GM21526 (cell line): Measurements from ENCODE around the gene COX4I1.
"Not testable (repeated sequence)": the region's sequence is repeated elsewhere in the genome, so short reads cannot be mapped to it uniquely, and the experiment has no call there.

ENCODE experiments used
- ATAC-seq: cut with Tn5 transposase; IDR thresholded peaks from one replicate; pipeline ENCODE4 v1.9.1; 2021; ENCODE audit warnings: moderate library complexity; ENCODE audit not compliant: unreplicated experiment, low FRiP score

The COX4I1 gene

DNA sequence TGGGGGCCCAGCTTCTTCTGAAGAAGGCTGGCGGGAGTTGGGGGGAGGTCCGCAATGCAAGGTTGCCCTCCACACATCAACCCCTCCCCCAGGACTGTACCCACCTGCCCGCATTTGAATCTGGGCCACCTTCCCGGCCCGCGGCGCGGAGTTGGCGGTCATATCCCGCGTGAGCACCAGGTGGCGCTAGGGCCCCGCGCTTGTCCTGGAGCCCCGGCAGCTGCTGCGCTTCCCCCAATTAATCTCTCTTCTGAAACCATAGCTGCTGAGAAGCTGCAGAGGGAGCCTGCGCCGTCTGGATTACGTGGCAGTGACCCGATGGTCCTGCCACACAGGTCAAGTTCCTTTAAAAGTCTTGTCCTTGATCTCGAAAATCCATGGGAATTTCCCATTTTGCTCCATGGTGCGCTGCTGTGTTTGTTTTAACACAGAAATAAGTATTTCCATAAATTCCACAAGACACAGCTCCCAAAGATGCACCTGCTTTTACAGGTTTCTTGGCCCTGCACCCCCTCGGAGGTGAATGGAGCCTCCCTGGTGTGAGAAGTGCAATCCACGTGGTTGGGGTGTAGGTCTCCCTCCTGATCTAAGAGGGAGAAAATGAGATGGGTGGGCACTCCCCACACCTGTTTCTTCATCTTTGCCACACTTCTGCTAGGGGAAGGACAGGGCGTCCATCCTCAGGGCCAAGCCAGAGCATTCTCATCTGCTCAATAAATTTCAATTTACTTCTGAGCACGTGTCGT lies 22.1 kb downstream of the COX4I1 start:
- peak; percentile 79 for ATAC-seq

DNA sequence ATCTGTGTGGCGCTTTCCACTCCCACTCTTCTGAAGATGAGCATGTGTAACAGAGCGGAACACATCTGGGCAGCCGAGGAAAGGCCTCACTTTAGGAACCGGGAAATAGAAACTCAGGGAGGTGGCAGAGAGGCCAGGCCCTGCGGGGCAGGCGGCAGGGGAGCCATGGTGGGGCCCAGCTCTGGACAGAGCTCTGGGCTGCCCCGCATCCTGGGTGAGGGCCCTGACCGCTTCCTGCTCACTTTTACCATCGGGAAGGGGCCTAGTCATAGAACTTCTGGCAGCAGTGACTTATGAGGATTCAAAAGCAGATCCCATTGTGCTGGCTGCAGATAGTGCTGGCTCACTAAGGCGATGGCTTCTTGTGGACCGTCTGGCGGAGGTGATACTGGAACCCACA lies 22.6 kb downstream of the COX4I1 start:
- ATAC-seq = no peak

DNA sequence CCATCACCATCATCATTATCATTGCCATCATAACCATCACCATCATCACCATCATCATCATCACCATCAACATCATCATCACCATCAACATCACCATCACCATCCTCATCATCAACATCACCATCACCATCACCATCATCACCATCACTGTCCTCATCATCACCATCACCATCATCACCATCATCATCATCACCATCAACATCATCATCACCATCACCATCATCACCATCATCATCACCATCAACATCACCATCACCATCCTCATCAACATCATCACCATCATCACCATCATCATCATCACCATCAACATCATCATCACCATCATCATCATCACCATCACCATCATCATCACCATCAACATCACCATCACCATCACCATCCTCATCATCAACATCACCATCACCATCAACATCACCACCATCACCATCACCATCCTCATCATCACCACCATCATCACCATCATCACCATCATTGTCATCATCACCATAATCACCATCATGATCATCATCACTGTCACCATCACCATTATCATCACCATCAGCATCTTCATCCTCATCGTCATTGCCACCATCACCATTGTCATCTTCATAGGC lies 23.9 kb downstream of the COX4I1 start:
- ATAC-seq = no peak

DNA sequence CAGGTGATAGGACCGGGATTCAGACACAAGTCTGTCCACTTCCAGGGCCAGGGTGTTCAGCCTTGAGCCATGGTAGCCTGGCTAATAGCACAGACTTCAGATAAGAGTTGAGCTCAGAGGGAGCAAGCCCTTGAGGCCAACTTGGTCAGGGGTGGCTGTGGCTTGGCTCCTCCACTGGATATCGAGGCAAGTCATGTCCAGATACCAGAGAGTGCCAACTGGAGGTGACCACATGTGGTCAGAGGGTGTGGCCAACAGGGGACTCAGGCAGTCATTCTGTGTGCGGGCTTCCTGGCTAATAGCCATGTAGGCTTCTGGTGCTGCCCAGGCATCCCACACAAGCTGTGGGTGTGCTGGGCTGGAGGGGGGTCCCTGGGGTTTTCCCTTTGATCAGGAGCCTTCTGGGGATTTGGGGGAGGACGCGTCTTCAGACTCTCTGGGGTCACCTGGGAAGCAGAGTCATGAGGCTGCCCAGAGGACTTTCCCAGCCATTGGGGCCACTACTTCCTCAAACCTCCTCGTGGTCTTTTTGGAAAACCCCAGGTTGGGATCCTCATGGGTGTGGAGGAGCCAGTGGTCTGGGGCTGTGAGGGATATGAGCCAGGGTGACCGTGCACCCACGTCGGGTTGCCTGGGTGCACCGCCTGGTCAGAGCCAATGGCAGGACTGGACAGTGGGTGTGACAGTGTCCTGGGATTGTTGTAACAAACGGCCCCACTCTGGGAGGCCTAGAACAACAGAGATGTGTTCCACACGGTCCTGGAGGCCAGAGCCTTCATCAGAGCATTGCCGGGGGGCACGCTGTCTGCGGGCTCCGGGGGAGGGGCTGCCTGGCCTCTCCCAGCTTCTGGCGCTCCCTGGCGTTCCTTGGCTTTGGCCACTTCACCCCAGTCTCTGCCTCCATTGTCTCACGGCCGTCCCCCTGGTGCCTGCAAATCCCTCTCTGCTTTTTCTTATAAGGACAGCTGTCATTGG lies 25.0 kb downstream of the COX4I1 start:
- no peak for ATAC-seq

DNA sequence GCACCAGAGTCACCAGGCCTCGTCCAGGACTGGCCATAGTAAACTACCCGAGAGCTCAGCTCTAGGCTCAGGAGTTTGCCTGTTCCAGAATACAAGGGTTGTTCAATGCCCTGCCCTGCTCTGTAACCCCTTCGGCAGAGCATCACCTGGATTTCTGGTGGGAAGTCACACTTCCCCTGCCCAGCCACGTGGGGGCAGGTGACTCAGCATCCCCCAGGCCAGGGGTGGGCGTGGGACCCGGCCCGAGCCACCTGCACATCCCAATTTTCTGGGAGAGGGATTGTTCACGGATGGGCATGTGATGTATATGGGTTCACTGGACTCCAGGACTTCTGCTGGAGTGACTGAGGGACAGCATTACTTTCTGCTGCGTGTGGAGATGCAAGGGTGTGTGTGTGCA lies 25.8 kb downstream of the COX4I1 start:
- no peak for ATAC-seq

DNA sequence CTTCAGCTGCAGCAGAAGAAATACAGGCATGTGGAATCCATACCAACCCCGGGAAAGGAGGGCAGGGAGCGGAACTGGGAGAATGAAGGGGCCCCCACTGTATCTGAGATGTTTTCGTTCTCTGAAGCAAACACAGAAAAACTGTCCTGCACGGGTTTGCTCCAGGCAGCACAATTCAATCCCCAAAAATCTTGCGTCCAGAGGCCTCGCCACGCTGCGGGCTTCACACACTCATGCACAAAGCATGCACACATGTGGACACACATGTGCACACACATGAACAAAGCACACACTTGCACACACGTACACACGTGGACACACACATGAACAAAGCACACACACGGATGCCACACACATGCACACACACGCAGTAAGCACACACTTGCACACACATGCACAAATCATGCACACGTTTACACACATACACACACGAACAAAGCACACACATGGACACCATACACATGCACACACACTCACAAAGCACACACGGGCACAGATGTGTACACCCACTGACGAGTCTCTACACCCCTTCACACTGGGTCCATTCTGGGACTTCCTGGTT lies 27.3 kb downstream of the COX4I1 start:
- ATAC-seq = no peak

DNA sequence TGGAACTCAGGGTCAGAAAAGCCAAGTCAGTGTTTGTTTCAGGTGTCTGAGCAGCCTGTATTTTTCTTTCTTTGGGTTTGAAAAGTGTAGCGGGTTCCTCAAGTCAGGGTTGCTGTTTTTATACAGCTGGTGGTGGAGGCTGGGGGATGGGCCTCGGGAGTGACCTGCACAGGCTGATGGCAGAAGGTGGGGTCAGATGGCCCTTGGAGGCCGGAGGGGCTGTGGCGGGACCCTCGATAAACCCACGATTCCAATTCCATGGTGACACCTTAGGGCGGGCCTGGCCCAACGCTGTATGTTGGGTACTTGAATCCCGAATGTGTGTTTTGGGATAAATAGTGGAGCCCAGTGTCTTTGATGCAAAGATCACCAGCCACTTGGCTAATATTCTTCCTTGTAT lies 28.7 kb downstream of the COX4I1 start:
- no peak for ATAC-seq

DNA sequence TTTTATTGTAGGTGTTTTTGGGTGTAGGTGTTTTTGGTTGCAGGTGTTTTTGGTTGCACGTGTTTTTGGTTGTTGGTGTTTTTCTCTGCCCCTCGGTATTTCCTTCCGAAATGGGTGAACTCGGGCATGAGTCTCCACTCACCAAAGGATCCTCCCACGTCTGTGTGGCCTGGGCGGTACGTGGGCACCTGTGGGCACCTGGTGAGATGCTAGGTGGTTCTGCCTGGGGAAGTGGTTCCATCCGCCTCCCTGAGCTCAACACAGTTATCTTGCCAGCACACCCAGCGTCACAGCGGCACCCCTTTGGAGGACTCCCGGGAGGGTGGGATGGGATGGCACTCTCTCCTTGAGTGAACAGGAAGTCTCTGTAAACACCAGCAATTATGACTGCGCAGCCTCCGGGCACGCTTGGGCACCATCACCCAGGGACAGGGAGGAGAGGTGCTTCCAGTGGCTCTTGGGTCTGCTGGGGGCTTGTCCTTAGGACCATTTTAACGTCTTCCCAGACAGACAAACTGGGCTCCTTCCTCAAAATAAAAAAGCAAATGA lies 29.8 kb downstream of the COX4I1 start:
- ATAC-seq = no peak

DNA sequence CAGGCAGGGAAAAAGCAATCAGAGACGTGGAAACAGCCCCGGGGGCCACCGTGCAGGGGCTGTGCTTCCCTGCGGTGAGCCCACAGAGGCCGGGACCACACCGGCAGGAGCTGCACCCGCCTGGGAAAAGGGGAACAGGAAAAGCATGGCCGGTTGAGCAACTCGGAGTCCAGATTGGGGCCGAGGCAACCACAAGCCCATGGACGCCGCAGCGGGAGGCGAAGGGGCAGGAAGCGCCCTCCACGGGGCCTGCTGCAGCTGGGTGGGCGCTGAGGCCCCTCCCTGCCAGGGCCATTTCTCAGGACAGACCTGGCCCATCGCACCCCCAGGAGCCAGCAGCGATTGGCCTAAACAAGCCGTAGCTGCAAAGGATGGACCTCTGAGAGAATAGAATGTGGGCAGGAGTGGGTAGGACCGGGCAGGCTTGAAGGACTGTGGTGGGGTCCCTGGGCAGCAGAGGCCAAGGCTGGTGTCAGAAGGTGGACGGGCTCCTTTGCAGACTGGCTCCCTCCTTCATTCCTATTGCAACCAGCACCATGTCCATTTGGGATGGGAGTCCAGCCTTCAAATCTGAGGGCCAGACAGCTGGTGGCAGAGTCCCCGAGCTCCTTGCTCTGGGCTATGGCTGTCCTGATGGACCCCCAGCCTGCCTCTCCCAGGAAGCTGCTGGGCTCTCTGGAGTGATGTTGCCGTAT lies 30.4 kb downstream of the COX4I1 start:
- no peak for ATAC-seq

DNA sequence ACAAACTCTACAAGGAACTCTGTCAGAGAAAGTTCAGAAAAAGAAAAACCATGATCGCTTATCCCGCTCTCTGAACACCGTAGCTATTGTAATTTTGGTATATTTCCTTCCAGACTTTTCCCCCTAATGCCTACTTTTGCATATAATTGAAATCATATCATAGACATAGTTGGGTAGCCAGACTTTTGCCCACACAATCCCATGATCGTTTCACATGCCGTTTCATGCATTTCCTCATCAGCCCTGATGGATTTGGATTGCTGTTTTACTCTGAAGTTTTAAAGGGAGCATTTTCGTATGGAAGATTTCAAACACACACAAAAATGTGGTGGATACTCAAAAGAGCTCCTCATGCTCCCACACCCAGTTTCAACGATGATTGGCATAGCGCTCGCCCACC lies 31.3 kb downstream of the COX4I1 start:
- no peak for ATAC-seq

DNA sequence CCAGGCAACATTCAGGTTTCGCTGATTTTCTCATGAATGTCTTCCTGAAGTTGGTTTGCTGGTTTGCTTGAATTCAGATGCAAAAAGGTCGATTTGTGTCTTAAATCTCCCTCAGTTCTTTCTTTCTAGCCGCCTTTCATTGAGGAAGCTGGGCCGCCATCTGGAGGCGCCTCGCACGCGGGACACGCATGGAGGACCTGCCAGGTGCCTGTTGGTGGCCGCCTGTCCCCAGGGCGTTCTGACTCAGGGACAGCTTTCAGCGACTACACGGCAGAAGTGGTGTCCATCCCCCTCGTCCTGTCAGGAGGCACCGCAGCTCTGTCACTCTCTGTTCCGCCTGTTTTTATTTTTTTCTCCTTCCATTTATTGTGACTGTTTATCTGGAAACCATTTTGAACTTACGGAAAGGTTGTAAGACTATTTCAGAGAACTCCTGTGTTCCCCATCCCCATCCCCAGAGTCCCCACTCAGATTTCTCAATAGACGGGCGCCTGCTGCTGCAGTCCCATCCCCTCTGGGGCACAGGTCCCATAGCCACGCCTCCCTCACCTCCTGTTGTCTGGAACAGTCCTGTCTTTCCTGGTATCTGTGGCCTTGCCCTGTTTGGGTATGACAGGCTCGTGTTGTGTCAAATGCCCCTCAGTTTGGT lies 33.2 kb downstream of the COX4I1 start:
- no peak for ATAC-seq

DNA sequence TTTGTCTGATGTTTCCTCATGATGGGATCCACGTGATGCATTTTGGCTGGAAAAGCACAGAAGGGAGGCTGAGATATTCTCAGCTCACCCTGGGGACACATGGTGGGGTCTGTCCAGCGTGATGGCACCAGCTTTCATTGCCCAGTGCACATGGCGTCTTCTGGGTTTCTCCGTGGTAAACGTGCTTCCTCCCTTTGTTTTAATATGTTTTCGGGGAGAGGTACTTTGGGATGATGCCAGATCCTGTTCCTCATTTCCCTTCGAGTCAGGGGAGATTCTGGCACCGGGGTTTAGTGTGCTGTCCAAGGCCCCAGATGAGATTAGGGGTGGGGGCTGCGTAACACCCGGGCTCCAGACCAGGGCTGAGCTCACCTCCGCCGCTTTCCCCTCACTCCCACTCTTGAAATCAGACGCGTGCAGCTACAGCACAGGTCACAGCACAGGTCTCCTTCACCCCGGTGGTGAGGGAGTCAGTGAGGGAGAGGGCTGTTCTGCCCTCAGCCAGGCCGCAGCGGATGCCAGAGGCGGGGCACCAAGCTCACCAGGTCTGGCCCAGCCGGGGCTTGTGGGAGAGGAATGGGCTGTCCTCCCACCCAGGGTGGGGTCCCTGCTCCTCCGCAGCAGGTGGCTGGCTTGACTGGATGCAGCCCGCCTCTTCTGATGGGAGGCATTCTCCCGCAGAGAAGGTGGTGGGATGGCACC lies 33.9 kb downstream of the COX4I1 start:
- ATAC-seq = no peak

DNA sequence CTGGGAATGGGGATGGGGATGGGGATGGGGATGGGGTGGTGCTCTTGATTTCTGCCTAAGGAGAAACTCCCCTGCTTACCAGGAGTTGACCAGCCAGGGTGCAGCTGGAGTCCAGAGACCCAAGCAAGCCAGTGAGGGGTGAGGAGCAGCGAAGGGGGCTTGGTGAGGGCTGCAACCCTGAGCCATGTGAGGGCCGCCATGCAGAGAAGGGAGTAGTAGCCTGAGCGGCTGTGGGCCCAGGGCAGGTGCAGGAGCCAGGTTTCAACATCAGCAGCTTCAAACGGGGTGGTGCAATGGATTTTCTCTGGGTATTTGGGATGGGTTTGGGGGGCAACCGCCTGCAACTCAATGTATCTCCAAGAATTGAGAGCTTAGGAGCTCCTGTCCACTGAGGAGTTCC lies 35.2 kb downstream of the COX4I1 start:
- ATAC-seq = no peak

DNA sequence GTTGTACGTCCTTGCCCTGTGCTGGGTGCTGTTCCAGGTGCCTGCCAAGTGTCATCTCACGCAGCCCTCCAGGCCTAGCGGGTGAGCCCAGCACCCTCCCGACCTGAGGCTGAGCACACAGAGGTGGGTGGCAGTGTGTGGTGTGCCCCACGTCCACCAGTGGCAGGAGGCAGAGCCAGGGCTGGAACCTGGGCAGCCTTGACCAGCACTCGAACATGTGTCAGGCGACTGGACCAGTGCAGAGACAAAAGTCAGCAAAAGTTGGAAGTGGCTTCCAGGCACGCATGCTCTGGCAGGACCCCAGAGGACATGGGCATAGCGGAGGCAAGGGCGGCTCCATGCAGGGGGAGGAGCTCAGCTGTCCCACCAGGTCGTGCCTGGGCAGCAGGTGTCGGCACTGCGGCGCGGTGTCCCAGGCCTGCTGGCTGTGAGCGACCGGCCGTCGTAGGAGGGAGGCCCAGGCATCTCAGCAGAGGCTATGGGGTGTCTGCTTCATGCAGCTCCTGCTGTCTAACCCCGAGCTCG lies 35.8 kb downstream of the COX4I1 start:
- no peak for ATAC-seq

DNA sequence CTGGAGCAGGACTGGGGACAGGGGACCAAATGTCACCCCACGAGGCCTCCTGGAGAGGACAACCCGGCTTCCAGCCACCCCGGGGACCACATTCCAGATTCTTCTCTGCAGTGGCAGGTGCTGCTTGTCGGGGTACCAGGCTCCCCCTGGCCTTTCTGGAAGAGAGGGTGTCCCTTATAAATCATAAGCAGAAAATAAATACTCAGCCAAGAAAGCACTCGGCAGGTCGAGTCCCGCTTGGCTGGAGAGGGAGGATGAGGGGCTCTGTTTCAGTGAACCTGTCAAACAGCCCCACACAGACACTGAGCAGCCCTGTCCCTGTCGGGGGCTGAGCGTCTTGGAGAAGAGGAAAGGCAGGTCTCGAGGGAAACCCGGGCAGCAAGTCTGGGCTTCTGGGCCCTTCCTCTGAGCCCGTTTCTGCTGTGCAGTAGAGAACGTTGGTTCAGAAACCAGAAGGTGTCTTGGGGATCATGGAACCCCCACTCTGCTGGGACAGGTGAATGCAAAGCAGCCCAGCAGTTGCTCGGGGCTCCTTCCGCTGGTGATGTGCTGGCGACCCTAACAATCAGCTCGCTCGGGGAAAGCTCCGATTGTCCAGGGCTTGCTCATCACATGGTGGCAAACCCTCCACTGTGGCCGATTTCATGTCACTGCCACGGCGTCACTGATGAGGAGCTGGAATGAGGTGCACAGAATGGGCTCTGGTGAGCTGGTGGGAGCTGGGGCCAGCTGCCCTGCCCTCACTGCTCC lies 36.6 kb downstream of the COX4I1 start:
- ATAC-seq = no peak

DNA sequence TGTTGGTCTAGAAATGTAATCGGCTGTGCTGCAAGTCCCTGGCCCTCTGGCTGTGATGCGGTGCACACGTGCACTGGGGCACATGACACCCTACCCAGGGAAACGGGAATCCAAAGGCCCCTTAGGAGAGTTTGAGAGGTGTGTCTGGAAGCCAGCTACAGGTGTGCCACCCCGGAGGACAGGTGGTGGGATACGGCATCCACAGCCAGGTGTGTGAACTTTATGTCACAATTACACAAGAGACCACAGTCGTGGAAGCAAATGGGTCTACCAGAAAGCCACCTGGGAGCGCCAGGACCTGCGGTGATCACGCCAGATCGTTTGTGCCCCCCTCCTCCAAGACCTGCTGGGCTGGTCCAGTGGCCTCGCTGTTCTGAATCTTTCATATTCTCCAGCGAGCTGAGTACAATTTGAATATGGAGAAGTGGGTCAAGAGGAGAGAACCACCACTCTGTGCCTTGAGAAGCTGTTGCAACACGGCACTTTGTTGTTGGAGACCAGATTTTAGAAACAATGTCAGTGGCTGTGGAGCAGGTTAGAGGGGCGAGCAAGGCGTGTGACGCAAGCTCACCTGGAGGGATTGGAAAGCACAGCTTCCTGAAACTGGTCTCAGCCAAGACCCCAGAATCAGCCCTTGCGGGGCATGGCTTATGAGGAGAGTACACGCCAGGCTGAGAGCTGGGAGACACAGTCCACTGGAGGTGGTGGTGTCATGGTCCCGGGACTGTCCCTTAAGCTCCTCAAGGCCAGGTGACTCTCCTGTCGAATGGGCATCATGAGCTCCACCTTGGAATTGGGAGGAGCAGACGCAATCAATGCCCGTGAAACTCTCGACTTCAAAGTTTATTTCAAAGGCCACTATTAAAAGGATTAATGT lies 37.4 kb downstream of the COX4I1 start:
- no peak for ATAC-seq

DNA sequence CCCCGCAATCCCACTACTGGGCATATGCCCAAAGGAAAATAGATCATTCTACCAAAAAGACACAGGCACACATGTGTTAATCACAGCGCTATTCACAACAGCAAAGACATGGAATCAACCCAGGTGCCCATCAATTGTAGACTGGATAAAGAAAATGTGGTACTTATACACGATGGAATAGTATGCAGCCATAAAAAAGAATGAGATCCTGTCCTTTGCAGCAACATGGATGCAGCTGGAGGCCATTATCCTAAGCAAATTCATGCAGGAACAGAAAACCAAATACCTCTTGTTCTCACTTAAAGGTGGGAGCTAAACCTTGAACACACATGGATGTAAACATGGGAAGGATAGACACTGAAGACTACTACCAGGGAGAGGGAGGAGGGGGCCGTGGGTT lies 38.2 kb downstream of the COX4I1 start:
- ATAC-seq = not testable (repeated sequence)
